GM23338 (cell line): ENCODE results near the gene STING1.

Experiments used
- EZH2 ChIP-seq: fragments of 200-600 bp; sonication (generic); IDR thresholded peaks from one replicate; pipeline ENCODE4 v1.8.0; 2017; ENCODE audit warnings: antibody characterized with exemption, mild to moderate bottlenecking, low read depth; ENCODE audit not compliant: unreplicated experiment
- JUNB ChIP-seq: IDR thresholded peaks from one replicate; pipeline ENCODE4 v1.6.1; 2016; ENCODE audit warnings: antibody characterized with exemption; ENCODE audit not compliant: unreplicated experiment
- STAT1 ChIP-seq: IDR thresholded peaks from one replicate; pipeline ENCODE4 v1.6.1; 2016; ENCODE audit warnings: antibody characterized with exemption; ENCODE audit not compliant: unreplicated experiment

GRCh38 chr5:139431706-139432105, 50.9 kb downstream of the STING1 start:
- TF ChIP-seq STAT1 (no peak), JUNB (no peak), EZH2 (no peak)
